ENCODE results near the gene RASL10A.

RASL10A gene

DNA sequence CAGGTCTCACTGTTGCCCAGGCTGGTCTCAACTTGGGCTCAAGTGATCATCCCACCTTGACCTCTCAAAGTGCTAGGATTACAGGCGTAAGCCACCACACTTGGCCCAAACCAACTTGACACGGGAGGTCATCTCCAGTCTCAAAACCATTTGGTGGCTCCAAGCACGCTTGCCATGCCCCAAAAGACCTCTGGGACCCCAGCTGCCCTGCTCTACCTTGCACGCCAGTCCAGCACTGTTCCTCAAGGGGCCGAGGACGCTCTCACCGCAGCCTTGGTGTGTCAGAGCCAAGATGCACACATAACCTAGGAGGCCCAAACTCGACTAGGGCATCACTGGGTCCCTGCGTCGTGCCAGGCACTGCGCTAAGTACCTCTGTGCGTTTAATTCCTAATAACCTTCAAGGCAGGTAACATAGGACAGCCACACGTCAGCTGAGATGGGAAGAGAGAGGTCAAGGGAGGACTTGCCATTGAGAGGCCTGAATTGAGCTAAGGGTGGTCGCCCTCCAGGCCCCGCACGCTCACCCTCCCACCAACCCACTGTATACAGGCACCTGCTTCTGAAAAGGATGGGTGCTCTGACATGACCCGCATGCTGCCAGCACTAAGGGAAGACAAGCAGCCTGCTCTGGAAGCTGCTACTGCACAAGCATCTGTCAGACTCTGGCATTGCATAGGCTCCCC is 13.6 kb downstream of the RASL10A start:
- DNase-seq = no peak

DNA sequence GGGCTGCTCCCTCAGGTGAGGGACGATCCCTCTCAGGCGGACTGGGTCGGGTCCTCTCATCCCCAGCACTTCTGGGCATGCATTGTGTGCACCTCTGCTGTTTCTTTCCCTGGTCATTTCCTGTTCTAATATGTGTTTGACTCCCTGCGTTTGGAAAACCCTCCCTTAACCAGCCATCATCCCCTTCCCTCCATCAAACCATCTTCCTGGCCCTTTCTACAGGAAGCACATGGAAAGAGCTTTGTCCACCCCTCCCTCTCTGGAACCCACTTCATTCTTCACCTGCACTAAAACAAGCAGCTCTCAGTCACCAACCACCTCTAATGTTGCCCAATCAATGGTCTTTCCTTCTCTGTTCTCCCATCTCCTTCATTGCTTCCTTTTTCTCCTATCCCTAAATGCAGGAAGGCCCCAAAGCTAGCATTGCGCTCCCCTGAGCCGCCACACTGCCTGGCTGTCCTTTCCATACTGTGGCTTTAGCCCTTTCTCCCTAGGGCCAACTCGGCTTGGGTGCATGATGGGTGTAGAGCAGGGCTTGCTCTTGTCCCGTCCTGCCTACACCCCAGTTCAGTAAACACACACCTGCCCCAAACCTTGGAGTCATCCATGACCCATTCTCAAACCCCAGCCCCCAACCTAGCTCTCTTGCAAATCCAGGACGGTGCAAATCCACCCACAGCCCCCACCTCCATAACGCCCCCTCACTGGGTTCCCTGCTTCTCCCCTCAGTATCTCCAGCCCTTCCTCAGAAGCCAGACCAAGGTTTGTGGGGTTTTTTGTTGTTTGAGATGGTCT is 14.5 kb downstream of the RASL10A start:
- peak; percentile 6 for DNase-seq

DNA sequence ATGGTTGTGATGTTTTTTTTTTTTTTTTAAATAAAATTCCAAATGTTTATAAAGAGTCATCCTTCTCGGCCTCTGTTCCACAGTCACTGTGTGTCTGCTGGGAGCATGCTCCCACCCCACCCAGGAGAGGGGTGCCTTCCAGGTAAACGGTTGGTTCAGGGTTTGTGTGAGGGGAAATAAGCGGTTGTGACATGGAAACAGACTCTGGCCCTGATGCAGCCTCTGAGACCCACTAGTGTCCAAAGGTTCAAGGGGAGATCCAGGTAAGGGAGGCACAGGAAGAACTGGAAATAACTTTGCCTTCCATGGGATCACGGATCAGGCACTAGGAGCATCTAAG is 15.1 kb downstream of the RASL10A start:
- no peak for DNase-seq

DNA sequence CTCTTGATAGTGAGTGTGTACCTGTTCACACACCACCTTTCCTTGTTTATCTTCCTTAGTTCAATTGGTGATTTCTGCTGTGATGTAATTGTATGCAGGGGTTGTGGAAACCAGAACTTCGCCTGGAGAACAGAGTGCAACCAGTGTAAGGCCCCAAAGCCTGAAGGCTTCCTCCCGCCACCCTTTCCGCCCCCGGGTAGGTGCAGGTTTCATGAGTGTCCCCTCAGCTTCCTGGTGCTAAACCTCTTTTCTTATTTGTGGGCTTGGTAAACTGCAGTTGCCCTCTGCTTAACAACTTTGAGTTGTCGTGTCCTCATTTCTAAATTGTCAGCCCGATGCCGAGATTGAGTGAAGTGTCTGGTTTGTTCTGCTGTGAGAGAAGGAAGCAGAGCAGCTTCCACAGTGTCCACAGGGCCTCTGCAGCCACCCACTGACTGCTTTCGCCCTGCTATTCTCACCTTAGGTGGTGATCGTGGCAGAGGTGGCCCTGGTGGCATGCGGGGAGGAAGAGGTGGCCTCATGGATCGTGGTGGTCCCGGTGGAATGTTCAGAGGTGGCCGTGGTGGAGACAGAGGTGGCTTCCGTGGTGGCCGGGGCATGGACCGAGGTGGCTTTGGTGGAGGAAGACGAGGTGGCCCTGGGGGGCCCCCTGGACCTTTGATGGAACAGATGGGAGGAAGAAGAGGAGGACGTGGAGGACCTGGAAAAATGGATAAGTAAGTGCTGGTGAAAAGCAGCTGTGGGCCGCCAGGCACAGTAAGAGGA is 16.2 kb downstream of the RASL10A start:
- DNase-seq = no peak

DNA sequence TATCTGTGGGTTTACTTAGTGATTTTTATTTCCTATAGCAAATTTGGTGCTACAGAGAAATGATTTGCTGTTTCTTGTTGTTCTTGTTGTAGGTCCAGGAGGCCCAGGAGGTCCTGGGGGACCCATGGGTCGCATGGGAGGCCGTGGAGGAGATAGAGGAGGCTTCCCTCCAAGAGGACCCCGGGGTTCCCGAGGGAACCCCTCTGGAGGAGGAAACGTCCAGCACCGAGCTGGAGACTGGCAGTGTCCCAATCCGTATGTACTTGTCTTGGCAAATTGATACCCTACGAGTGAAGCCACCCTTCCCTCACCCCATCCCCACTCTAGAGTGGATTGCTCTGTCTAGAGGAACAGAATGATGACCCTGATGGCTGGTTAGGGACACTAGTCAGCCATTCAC is 16.9 kb downstream of the RASL10A start:
- no peak for DNase-seq

DNA sequence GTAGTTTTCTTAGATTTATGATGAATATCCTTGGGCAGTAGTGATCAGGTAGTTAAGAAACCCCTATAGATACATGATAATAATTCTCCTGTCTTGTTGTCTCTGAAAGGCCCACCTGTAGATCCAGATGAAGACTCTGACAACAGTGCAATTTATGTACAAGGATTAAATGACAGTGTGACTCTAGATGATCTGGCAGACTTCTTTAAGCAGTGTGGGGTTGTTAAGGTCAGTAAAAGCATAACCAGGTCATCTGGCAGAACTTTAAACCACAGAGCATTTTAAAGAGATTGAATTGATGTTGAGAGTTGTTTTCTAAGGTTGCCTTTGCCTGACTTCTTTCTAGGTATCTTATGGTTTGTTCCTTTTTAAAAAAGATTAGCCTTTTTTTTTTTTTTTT is 23.1 kb downstream of the RASL10A start:
- DNase-seq = no peak

DNA sequence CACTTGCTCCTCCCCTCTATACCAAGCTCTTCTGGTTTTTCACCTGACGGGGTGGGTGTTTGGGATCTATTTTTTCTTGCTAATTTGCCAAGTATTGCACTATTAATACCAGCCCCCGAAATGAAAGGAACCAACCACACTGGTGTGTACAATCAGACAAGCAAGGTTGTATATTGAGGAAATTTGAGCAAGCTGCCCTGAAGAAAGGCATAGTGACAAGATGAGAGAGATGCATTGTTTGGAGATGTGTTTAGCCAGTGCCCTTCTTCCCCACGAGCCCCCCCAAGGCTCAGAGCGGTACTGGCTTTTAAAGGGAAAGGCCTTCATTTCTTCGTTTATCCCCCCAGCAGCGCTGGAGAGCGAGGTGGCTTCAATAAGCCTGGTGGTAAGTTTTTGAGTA is 24.3 kb downstream of the RASL10A start:
- no peak for DNase-seq

DNA sequence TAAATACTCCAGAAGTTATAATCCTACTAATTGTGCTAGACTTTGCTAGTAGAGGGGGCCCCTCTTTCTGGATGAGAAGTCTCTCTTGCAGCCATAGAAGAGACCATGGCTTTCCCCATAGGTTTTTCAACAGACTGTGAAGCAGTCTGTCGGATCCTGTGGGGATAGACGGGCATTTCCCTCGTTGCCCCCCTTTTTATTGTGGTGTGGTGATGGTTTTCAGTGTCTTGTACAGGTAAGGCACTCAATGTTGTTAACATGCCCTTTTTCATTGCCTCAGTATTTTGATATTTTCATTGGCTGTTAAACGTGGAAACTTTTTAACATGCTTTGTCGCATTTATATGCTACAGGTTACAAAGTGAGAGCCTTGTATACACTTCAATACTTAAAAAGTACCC is 25.4 kb downstream of the RASL10A start:
- no peak for DNase-seq

DNA sequence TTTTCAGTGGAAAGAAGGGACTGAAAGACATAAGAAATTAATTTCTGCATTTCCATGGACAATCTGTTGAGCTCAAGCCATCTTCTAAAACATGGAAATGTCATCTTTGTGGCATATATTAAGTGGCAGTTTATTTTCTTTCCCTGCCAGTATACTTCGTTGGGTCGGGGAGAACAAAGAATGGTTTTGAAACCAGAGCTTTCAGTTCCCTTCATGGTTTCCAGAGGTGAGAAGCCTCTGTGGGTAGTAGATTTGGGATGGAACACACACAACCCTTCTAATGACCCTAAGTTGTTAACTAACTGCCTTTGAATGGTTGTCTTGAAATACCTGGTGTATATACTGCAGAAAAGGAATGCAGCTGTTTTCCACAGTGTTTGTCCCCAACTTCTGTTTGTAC is 26.7 kb downstream of the RASL10A start:
- DNase-seq = no peak

DNA sequence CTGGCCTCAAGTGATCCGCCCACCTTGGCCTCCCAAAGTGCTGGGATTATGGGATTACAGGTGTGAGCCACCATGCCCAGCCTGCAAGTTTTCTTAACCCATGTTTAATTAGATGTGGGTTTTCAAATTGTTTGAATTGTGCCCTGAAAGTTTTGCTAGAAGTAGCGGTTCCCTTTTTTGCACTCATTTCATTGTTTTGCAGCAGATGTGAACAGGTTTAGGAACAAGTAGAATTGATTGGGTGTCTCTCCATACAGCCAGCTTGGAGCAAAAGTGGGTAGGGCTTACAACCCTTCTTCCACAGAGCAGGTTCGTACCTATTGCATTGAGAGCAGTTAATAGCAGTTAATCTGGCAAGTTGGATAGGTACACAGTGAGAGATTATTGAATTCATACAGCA is 31.3 kb downstream of the RASL10A start:
- no peak for DNase-seq

DNA sequence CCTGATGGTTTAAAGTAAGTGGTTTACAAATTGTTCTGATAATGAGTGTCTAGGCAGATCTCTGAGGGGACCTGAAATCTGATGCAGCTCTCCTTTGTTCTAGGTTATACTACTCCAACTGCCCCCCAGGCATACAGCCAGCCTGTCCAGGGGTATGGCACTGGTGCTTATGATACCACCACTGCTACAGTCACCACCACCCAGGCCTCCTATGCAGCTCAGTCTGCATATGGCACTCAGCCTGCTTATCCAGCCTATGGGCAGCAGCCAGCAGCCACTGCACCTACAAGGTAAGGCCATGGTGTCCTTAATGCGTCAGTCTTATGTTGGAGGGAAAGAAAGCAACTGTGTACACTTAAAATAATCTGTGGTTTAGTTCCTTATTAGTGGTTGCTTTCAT is 37.6 kb downstream of the RASL10A start:
- DNase-seq = no peak

DNA sequence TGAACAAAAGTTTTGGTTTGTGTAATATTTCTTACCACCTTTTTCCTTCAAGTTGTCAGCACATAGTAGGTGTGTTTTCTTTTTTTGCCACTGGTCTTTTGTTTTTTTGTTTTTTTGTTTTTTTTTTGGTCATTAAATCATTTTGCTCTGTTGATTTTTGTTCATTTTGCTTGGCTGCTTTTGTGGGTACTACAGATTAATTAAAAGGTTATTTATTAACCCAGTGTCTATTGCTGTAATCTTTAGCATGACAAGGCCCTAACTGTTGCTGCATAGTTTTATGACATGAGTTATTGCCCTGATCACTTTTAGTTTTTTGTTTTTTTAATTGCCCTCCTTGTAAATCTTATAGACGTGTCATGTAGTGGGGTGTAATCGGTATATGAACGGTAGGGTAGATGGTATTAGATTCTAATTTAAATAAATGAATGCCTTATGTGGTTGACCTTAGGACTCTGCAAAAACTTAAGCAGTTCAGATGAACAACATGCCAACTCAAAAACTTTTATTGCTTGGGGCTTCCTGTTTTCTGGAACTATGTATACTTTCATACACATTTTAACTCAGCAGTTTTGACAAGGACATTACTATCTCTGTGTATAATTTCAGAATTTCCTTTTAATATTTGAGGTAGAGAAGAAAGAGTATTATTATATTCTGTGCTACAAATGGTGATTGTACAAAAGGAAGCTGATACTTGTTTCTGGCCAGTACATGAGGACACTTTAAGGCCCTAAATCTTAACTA is 39.5 kb downstream of the RASL10A start:
- DNase-seq = no peak

DNA sequence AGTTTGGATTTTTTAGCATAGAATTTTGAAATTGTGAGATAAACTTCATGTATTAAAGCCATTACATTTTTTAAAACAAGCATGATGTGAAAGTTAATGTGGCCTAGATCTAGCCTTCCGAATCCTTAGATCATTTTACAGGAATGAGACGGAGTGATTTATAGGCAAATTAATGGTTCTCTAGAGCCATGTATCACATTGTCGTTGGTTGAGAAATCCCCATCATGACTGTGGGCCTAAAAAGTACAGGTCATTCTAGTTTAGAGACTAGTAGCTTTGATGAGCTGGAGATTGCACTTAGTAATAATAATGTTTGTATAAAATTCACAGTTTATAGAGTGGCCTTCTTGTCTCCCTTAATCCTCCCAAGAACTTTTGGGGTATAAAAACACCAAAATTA is 40.3 kb downstream of the RASL10A start:
- DNase-seq = no peak

DNA sequence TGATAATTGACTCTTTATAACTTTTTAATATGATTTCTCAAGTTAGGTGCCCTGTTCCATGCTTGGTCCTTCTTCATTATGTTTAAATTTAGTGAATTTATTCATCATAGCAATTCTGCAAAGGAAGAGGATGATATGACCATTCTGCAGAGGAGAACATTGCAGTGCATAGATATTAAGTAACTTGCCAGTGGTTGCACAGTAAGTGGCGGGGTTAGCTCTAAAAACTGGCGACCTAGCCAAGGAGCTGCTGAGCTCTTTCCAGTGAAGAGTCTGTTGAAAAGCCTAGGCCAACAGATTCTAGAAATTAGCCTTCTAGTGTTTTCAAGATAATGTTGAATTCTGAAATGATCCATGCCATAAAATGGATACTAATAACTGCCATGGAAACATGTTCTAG is 42.9 kb downstream of the RASL10A start:
- no peak for DNase-seq

DNA sequence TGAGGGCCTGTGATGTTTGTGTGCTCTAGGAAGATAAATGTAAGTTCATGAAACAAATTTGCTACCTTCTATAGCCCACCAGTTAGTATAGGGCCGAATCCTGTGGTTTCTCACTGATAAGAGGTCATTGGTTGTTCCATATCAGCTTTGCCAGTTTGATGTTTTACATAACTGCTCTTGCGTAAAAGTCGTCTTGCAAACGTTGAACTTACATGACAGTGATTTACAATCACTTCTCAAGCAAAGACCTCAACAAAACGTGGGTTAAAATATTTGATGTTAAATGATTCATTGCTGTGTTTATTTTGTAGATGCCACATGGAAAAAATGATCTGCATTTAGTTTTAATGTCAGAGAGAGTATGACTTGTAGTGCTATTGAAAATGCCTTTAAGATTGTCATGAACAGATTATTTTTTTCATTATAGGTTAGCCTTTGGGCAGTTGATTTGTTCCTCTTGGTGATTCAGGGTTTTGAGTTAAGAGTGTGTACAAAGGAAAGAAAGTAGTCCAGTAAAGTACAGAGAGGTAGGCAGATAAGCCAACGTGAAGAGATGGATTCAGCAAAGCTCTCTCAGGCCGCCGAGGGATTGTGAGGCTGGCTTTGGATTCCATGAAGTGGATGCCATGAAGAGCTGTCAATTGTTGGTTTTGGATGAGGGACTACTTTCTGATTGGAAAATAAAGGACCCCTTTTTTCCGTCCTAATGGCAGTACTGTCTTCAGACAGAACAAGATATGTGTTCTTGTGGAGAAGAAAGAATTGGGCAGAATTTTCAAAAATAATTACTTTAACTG is 44.8 kb downstream of the RASL10A start:
- no peak for DNase-seq

DNA sequence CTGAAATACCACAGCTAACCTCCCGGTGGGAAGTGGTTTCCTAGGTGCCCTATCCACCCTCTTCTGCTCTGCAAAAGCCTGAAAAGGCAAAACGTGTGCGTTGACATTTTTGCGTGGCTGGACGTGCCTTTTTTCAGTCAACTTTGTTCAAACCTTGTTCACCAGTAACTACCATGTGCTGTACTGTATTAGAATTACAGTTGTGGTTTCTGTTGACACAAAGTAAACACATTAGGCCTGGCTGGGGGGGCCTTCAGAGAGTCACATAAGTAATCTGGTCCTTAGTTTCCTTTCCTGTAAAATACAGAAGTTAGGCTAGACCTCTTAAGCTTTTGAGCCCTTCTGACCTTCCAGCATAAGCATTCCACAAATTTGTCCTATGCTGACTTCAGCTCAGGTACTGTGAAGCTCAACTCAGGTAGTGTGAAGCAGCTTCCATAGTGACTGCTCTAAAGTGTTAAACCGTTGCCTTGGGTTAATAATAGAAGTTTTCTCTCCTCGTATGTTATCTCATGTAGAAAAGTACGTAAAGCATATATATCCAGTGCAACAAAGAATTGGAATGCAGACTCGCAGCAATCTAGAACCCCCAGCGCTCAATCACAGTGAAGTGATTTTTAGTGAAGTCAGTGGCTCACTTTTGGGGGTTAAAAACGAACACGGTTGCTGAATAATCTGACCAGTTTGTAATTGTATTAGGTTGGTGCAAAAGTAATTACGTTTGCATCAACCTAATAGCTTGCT is 45.6 kb downstream of the RASL10A start:
- peak; percentile 4 for DNase-seq

DNA sequence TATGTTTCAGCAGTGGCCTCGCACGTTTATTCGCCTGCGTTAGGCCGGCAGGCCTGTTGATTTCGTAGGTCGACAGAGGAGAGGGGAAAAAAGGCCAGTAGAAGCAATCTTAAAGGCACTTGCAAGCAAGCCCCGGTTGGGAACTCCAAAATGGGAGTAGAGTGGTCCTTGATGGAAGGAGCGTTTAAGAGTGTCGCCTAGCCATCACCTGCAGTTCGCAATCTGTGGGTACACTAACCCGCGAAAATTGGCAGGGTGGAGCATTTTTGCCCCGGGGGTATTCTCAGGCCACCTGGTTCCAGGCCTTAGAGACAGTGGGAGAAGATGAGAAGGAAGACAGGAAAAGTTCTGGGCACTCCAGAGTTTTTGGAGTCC is 46.3 kb downstream of the RASL10A start:
- no peak for DNase-seq

DNA sequence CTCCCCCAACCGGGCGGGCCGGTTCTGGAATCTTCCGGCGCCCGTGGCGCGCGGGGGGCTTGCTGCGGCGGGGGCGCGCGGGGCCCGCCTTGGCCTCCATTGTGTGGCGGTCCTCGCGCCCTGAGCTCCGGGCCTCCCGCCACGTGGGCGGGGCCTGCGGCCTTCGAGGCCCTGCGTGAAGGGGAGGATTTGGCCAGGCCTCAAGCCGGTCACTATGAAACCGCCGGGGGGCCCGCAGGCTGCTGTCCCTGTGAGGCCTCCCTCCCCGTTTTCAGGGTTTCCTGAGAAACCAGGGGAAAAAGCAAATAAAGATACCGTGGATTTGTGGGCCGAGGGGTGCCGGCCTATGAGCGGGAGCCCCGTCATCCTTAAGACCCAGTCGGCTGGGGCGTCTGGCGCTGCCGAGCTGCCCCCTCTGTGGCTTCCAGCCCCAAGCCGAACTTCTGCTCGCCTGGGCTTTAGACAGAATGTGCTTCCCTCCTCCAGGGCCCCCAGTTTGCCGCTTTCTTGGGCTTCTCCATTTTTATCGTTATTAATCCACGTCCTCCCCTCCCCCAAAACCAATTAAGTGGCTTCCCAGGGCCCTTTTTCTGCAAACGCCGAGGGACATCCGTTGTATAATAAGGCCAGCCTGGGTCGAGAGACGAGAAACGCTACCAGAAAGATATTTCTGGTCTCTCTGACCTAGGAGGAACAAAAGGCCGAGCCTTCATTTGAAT is 46.8 kb downstream of the RASL10A start:
- peak; percentile 43 for DNase-seq

DNA sequence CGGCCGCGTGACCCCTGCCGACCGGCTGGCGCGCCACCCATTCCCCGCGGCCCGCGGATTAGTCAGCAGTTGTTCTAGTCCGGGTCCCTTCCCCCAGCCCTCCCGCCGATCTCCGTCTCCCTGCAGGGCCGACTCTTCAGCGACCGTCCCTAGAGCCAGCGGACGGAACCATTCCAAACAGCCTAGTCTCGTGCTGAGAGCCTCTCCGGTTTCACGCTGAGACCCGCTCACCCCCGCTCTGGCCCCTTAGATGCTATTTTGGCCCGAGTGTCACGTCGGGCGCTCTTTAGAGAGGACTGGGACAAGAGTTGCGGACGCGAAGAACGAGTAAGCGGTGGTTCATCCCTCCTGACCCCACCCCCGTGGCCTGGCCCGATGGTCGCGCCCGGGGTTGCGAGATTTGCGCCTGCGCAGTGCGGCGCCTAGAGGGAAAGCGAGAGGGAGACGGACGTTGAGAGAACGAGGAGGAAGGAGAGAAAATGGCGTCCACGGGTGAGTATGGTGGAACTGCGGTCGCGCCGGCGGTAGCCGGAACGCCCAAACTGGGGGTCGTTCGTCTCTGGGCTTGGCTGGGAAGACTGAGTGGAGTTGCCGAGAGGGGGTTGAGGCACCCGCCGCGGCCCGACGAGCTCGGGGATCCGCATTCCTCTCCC is 47.5 kb downstream of the RASL10A start, which contains the start of the genes EWSR1 and RHBDD3:
EWSR1 (plus strand) TSS at position 411 of the 653 bp plus-strand sequence; CDS start at position 480, 69 bp downstream.
RHBDD3 (minus strand) TSS at position 124 of the 653 bp plus-strand sequence. CDS start 2,355 bp downstream, outside the sequence.
- DNase-seq = peak; percentile 91

DNA sequence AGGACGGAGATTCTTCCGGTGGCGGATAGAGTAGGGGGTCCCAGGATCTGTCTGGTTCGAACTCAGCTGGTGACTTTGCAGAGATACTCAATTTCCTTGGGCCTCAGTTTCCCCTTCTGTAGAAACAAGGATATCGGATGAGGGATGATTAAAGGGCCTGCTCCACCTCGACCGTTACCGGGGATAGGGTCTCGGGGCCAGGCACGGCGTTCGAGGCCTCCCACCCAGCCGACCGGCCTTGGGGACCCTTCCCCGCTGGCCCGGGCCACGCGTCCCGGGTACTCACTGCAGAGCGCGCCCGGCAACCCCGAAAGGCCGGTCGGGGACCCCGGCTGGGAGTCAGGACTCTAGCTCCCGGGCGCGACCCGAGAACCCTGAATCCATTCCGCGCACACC is 48.0 kb downstream of the RASL10A start:
- DNase-seq = no peak
